ENCODE measurements around the gene RPS24.
A peak's percentile ranks its signal among the peaks of the same experiment; 100 is the strongest.

RPS24 gene

DNA sequence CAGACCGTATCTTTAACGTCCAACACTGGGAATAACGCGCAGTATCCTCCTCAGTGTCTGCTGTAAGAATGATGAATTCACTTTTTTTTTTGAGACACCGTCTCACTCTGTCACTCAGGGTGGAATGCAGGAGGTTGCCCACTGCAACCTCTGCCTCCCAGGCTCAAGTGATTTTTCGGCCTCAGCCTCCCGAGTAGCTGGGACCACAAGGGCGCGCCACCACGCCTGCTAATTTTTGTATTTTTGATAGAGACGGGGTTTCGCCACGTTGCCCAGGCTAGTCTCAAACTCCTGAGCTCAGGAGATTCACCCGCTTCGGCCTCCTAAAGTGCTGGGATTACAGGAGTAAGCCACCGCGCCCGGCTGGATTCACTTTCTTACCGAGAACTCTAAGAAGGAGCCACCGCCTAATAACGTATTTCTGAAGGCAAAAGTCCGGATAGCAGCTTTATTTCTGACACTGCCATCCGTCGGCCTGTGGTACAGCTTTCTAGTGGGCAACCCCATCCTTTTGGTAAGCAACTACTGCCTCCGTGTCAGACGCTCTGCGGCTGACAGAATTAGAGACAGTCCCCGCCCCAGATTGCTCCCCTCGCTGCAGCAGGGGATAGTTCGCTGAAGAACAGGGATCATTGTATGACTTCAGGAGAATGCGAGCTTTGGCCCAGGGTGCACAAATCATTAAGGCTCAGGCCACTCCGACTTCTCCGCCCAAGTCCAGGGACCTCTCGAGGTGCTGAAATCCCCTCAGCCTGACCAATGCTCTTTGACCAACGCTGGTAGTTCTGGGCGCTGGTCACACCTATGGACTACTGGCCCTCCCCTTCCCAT is 5.0 kb upstream of the RPS24 start:
- DNase-seq: no peak

DNA sequence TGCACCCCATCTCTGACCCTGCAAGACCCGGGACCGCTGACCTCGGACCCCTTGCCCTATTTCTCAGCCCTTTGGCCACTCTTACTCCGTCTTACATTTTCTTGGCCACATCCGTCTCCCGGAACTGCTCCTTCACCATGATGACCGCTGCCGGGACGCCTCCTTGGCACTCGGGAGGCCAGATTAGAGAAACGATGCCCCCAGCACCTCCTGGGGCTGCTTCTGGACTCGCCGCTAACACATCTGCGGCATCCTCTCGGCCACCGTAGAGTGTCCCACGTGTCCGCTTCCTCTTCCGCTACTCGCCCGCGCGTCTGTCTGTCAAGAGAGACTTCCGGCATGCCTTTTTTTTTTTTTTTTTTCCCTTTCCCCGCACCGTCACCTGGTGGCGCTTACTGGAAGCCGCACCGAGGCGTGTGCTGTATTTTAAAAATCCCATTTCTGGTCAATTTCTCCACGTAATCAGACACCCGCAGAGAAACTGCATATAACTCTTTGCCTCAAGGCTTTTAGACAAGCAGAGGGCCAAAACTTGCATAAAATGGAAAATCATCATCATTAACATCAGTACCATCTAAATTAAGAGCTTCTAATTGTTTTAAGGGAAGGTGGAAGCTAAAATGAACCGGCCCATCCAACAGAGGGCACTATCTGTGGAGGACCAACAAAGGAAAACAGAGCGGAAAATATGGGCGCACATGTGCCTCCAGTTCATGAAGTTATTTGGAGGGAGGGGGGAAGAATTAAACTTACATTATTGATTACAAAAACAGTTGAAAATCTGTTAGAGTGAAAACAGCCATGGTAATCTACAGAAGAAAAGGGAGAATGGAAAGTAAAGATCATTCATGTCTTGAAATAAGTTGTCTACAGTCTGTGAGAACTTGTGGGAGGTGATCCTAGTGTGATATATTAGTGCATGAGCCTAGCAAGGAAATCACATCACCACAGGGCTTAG is 4.1 kb upstream of the RPS24 start, which contains the start of gene POLR3A:
TSS of gene POLR3A (minus strand) at position 247 of the 958 bp plus-strand sequence. CDS start at position 139, 108 bp downstream.
- peak; percentile 69 to 87 for DNase-seq

DNA sequence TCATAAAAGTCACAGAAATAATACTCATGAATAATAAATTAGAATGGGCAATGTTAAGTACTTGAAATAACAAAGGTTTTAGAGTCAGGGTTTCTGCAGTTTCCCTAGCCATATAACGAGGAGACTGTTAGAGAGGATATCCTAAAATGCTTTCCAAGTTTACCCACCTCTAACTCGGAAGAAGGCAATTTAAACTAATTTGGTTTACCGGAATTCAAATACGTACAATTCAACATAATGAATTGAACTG is 351 bp upstream of the RPS24 start:
- no peak for DNase-seq

DNA sequence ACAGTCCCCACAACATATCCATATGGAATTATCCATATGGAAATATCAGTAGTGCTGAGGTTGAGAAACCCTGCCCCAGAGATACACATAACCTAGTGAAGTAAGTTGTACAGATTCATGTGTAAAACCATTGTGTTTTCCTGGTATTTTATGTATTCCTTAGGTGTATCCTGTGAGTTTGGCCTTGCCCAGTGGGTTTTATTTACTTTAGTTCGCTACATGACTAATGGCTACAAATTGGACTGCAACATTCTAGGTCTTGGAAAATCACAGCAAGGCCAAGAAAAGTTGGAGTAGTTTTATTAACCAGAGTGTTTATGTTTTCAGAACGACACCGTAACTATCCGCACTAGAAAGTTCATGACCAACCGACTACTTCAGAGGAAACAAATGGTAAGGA is 1.4 kb downstream of the RPS24 start:
- no peak for DNase-seq

DNA sequence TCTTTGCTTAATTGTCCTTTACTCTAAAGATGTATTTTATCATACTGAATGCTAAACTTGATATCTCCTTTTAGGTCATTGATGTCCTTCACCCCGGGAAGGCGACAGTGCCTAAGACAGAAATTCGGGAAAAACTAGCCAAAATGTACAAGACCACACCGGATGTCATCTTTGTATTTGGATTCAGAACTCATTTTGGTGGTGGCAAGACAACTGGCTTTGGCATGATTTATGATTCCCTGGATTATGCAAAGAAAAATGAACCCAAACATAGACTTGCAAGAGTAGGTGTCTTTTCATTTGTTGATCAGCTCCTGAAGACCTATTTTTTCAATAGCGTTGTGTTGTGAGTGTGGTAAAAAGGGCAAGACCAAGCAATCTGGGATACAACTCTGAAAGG is 1.8 kb downstream of the RPS24 start:
- DNase-seq: no peak

DNA sequence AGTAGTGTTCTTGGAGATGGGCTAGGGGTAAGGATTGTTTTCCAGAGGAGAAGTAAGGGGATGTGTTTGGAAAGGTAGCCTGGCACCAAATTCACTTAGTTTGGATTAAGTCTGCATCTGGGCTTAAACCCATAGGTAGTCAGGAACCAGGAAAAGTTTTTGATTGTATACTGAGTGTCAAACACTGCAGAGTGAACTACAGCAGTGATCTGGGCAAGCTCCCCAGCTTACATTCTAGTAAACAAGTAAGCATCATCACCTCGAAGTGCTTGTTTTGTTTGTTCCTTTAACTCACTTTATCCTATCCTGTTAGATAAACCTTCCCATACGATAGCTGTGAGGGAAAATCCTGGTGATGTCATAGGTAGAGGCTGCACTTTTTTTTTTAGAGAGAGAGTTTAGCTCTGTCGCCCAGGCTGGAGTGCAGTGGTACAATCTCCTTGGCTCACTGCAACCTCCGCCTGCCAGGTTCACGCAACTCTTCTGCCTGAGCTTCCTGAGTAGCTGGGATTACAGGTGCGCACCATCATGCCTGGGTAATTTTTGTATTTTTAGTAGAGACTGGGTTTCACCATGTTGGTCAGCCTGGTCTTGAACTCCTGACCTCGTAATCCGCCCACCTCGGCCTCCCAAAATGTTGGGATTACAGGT is 2.4 kb downstream of the RPS24 start:
- DNase-seq: no peak

DNA sequence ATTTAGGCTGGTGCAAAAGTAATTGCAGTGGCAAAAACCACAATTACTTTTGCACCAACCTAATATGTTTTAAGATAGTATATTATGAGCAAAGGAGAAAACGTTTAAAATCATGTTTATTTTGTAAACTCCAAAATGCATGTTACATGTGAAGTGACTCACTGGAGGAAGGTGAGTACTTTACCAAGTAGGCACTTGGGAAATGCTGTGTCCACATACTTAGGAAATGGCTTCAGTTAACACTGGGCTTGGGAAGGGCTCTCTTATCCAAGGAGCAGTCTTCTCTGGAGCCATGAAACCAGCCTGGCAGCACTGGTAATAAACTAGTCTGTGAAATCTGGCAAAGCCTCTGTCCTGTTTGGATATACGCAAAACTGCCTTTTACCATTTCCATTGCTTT is 4.4 kb downstream of the RPS24 start:
- DNase-seq: no peak

DNA sequence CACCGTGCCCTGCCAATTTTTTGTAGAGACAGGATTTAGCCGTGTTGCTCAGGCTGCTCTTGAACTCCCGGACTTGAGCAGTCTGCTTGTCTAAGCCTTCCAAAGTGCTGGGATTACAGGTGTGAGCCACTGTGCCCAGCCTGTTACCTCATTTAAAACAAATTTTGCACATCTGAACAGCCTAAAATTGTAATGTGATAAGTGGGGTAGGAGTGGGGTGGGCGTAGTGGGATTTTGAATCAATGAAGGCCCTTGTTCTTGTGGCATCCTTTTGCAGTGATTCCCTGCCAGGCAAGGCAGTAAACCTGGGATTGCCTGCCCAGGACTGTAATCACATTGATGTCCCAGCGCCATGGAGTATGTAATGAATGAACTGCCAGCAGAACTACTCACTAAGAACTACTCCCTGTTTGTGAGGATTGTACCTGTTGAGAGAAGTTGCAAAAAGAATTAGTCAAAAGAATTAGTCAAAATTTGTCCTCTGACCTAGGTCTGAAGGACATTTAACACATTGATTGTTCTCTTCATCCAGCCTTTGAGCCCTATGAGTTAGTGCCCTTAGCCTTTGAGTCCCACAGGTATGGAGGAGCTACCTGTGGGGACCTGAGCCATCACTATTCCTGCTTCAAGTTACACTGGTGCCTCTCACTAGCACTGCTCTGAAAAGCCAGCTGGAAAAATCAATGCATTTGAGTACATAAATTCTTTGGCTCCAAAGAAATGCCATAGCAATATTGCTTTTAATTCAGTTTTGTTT is 5.3 kb downstream of the RPS24 start:
- DNase-seq: no peak

DNA sequence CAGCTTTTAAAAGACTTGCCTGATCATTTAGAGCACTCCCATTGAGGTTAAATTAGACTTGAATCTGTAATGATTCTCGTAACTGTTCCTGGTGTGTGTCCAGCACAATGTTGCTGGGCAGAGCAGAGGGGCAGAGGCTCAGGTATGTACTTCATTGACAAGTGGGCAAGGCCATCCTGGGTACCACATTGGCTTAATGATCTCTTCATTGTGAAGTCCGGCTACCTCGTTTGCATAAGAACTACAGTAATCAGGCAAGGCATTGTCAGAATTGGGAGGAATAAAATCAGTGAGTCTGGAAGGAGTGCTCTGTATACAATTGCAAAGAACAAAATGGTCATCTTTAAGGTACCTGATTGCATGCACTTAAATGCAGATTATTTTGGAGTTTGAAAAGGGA is 6.1 kb downstream of the RPS24 start:
- DNase-seq: no peak

DNA sequence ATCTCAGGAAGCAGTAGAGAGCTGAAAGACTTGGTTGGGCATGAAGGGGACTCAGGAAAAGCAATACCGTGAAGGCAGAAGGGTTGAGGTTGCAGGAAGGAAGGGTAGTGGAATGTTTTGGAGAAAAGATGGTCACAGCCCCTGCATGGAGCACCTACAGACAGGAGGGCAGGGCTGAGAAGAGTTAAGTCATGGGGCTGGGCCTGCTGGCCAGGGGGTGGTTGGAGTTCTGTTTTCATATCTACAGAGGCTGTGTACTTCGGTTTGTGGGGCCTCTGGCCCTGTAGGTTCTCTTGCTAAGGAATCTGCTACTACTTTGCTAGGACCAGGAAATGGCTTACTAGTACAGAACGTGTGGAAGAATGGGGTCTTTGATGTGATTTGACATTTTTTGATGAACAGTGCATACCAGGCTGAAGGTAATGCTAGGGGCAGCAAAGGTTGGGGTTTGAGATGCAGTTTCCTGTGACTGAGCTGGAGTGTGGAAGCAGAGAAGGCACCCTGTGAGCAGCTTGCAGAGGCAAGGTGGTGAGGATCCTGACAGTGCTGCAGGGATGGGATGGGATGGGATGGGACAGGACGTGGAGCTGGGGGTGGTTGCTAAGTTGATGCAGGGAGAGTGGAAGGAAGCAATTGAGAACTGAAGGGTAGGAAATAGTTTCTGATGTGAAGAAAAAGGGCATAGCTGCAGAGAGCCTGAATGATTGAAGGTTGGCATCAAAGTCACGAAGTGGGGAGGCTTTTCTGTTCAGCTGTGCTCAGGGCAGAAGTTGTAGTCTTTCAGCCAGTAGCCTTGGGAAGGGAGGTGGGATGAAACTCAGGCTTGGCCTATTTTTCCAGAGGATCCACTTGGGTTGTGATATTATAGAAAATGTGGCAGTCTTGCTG is 7.8 kb downstream of the RPS24 start:
- no peak for DNase-seq

DNA sequence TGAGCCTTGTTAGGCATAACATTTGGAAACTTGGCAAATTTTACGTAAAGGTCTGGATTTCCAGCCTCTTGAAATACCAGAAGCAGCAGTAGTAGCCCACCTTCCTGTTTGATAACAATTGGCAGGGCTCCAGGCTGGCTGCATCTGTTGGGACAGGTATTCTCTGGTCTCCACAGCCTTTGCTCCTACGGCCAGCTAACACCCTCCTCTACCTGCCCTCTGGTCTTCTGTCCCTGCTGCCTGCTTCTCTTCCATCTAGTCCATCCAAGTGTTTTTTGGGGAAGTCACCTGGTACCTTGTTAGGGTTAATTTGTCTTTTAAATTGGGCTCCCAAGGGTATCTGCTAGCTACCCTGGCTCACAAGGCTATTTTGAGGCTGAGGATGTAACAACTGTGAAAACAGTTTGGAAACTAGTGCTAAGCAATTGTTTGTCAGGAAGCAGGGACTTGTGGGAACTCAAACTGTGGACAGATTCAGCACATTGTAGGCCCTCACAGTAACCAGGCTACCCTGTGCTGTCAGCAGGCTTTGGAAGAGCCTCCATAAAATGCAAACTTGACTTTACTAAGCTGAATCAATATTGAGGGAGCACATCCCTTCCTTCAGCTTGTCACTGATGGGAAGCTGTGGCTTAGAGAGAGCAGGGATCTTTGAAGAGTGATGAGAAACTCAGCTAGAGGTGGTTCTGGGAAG is 8.5 kb downstream of the RPS24 start:
- no peak for DNase-seq

DNA sequence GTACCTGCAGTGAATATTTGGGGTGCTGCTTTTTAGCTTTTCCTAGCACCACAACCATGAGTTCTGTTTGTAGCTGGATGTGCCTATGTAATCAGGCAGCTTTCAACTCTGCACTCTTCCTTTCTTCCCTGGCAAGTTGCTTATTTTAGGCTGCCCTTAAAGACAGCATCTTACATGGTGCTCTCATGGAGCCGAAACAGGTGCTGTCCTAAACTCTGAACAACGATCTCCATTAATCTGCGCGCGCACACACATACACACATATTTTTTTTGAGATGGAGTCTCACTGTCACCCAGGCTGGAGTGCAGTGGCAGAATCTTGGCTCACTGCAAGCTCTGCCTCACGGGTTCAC is 9.1 kb downstream of the RPS24 start:
- no peak for DNase-seq

DNA sequence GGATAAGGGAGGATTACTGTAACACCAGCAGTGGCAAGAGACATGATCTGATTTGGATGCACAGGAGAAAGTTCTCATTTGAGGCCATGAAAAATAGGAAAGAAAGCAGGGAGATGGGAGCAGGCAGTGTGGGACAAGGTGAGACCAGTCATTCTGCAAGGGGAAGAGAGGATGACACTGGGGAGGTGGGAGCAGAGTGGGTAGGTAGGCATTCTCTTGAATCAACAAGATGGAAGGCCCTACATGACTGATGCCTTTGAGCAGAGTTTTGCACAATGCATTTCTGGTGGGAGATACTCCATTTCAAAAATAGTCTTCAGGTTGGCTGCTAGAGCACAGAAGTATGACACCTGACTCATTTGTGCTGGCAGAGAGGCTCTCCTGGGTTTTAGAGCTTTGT is 10.5 kb downstream of the RPS24 start:
- no peak for DNase-seq

DNA sequence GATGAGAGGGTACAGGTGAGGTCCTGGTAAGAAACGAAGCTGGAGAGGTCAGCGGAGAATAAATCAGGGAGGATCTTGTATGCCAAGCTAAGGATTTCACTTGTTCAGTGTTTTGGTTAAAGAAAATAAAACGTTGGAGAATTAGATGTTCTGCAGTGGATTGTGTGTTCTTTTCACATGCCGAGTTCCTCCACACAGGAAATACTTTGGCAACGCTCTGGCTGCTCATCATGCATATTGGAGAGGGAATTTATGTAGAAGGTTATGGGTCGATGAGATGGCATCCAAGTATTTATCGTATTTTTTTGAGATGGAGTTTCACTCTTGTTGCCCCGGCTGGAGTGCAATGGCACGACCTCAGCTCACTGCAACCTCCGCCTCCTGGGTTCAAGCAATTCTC is 11.0 kb downstream of the RPS24 start:
- no peak for DNase-seq

DNA sequence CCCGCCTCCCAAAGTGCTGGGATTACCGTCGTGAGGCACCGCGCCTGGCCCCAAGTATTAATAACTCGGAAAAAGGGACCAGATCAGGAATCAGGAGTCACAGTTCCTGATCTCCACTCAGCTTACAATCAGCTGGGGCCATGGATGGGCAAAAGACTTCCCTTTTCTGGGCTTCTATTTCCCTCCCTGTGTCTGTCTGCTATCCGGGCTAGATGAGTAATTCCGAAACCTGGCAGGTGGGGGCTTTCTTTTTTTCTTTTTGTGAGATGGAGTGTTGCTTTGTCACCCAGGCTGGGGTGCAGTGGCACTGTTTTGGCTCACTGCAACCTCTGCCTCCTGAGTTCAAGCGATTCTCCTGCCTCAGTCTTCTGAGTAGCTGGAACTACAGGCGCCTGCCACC is 11.6 kb downstream of the RPS24 start:
- no peak for DNase-seq

DNA sequence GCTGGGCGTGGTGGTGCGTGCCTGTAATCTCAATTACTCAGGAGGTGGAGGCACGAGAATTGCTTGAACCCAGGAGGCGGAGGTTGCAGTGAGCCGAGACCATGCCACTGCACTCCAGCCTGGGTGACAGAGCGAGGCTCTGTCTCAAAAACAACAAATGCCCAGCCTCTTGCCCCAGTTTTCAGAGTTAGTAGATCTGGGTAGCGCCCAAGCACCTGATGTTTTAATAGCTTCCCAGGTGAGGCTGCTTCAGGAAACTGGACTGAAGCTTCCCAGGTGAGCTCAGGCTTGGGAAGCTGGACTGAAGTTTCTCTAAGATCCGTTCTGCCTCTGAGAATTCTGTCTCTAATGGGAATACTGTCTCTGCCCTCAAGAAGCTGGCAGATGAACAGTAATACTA is 12.2 kb downstream of the RPS24 start:
- DNase-seq: no peak

DNA sequence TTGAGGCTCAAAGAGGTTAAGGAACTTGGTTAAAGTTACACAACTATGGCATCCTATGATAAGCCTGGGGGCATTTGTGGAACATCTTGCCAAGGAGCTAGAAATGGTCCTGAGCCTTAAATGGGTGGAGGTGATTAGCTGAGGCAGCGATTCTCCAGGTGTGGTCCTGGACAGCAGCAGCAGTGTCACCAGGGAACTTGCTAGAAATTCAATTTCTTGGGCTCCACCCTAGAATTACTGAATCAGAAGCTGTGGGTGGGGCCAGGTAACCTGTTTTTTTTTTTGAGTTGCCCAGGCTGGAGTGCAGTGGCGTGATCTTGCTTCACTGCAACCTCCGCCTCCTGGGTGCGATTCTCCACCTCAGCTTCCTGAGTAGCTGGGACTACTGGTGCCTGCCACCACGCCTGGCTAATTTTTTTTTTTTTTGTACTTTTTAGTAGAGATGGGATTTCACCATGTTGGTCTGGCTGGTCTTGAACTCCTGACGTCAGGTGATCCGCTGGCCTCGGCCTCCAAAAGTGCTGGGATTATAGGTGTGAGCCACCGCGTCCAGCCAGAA is 13.1 kb downstream of the RPS24 start:
- no peak for DNase-seq

DNA sequence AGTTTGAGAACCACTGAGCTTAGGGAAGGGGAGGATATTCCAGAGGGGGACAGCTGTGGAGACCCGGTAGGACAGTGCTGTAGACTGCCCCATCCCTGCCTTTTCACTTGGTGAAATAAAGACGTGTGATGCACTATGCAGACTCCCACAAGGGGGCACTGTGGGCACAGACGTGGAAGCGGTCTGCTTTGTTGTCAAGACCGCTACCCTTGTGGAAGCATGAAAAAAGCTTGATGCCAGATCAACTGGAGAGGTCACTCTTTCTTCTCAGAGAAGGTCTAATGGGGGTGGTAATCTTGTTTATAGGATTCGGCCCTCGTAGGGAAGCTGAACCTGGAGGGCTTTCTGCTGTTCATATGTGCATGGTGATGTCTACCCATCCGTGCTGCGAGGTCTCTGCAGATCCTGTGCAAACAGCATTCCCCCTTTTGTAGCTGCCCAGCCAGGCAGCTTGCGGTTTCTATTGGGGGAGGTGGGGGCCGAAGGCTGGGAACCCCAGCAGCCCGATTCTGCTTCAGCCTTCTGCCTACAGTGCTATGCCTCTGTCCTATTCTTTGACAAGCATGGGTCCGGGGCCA is 13.7 kb downstream of the RPS24 start:
- peak; percentile 29 to 35 for DNase-seq

DNA sequence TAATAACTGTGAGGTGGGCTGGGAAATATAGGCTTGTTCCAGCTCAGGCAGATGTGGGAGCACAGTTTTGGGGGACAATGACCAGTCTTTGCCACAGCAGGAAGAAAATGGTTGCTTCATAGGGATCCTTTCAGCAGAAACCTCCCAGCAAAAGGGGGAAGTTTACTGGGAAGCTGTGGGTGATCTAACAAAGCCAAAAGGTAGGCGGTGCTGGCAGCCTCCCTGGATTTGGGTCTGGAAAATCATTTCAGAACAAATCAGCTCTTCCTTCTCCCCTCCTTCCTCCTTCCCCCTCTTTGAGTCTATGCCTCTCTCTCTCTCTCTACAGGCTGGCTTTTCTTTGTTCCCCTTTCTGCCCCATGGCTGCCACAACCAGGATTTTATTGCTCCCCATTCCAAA is 16.2 kb downstream of the RPS24 start:
- no peak for DNase-seq

DNA sequence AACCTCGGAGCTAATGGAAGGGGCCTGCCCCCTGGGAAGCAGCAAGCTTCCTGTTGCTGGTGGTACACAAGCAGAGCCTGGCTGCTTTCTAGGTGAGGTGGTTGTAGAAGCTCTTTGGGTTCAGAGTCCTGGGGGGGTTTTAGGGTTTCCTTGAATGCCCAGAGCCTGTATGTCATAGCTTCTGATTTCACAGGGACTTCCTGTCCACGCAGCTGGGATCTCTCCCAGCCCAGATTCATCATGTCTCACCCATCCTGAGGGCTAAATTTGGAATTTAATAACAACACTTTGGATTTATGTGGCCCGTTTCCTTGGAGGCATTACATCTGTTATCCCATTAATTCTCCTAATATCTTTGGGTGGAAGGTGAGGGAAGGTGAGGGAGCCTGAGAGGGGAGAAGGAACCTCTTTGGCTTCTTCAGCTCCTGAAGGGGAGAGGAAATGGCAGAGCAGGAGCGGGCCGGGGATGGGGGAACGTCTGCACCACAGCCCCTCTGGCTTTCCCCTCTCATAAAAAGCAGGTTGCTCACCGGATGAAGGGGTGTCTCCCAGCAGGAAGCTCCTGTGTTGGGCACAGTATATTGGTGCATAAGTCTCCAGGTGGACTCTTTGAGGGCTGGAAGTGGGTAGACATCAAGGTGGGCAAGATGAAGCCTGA is 19.7 kb downstream of the RPS24 start:
- DNase-seq: no peak

Data from SW 1271 (cell line).